CD4-positive, alpha-beta T cell treated with Interleukin-15 for 4 hours (primary cell): ENCODE measurements around the gene ZACN.

Experiments used
- DNase-seq: peaks from one replicate; pipeline ENCODE4 v3.0.0-alpha.2; 2020; ENCODE audit warnings: low spot score

The ZACN gene

GRCh38 chr17:76082326-76083251, 3.6 kb downstream of the ZACN start:
- DNase-seq: no peak

- DNase-seq: no peak
These were observed 4.7 kb downstream of the ZACN start for GRCh38 chr17:76083536-76084182.

- no peak for DNase-seq
These were observed 6.2 kb downstream of the ZACN start for GRCh38 chr17:76085066-76085730.

- no peak for DNase-seq
These were observed 6.9 kb downstream of the ZACN start for GRCh38 chr17:76085731-76086366.

- DNase-seq: no peak
These were observed 7.4 kb downstream of the ZACN start for GRCh38 chr17:76086384-76086783.

- no peak for DNase-seq
These were observed 8.5 kb downstream of the ZACN start for GRCh38 chr17:76087531-76087930.

GRCh38 chr17:76088041-76088867, 9.3 kb downstream of the ZACN start:
- DNase-seq: no peak

- DNase-seq: no peak
These were observed 10.0 kb downstream of the ZACN start for GRCh38 chr17:76088868-76089576.

- DNase-seq: no peak
These were observed 10.9 kb downstream of the ZACN start for GRCh38 chr17:76089680-76090516.

- DNase-seq: no peak
These were observed 11.6 kb downstream of the ZACN start for GRCh38 chr17:76090517-76091129.

GRCh38 chr17:76091526-76092286, 12.7 kb downstream of the ZACN start:
- DNase-seq: peak; percentile 16

GRCh38 chr17:76092526-76093413, 13.8 kb downstream of the ZACN start:
- no peak for DNase-seq

- DNase-seq: no peak
These were observed 15.1 kb downstream of the ZACN start for GRCh38 chr17:76094046-76094445.

GRCh38 chr17:76095943-76096342, 17.0 kb downstream of the ZACN start:
- no peak for DNase-seq

- DNase-seq: no peak
These were observed 18.8 kb downstream of the ZACN start for GRCh38 chr17:76097716-76098295.

GRCh38 chr17:76102944-76103273, 23.9 kb downstream of the ZACN start:
- no peak for DNase-seq
